ENCODE data around the gene HMCN1. TPM values are rescaled to one million over a fixed set of nuclear protein-coding genes. Genes with fewer than 3 reads are reported as not detected.
A peak's percentile ranks its signal among the peaks of the same experiment; 100 is the strongest.

Gene HMCN1
- total RNA-seq, 1 experiment from 2014 or later: 0.31 TPM

DNA sequence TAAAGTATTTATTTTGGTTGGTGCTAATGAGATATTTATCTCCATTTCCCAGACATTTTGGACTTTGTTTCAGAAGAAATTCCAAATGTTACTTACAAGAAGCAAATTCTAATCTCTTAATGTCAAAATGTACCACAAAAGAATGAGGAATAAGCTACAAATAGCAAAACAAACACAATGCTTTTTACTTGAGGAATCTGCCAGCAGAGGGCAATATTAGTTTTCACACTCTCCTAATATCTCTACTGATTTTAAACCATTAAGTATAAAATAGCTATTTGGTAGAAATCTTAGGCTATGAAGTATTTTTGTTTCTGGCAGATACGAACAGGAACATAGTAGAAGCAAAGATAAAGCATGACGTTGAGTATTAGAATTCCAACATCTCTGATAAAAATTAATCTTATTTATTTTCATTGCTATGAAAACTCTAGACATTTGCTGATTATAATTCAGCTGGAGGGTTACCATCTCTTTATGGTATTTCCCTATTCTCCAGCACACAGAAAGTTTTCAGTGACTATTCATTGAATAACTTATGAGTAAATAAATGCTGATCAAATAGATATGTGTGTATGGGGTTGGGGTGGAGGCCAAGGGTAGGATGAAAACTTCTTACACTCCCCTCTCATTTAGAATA lies 13.4 kb upstream of the HMCN1 start:
- Histone ChIP-seq H3K9me3 (ENCODE audit: insufficient read depth, low read depth) (no peaks in the 10 kb centered on the region), H3K36me3 (ENCODE audit: low read depth) (no peaks in the 10 kb centered on the region), H3K27ac (no peak overlapping the region), H3K4me1 (replicated peaks; ENCODE audit: insufficient read depth) (no peaks in the 10 kb centered on the region), H2AFZ (no peak overlapping the region), H4K20me1 (ENCODE audit: insufficient read depth) (no peaks in the 10 kb centered on the region), H3F3A (ENCODE audit: insufficient read depth, low read depth) (no peaks in the 10 kb centered on the region), H3K79me2 (ENCODE audit: low read depth) (no peaks in the 10 kb centered on the region), H3K9me2 (ENCODE audit: insufficient read depth) (no peaks in the 10 kb centered on the region), H3K4me2 (no peak overlapping the region), H3K4me3 (no peak overlapping the region), H3K27me3 (ENCODE audit: insufficient read depth, low read depth) (no peaks in the 10 kb centered on the region)
- intact Hi-C loops (cut with micrococcal nuclease; ENCODE audit: unreplicated experiment): loop anchor here (1.0 to 10.0 kb wide), 3 partner anchors 92 to 574 kb away; partner anchors contain the start of gene PRG4
- peak in 1 of 2 experiments; percentile 37 for DNase-seq
- BruUV-seq (replicated peaks): no TSS peak
- TF ChIP-seq EZH2 (IDR thresholded peaks at IDR 0.05; ENCODE audit: low read depth): no peak
- TF ChIP-seq CTCF (conservative IDR thresholded peaks at IDR 0.05): peak; percentile 76
- POLR2A ChIA-PET (ENCODE audit: unreplicated experiment): interaction anchor here (0.5 to 0.7 kb wide), 5 partner anchors 113 to 997 kb away, joined by 3 to 10 read pairs (median 3); no protein-coding TSS in a partner anchor
- CTCF ChIA-PET: interaction anchor here (0.5 to 2.0 kb wide), 10 partner anchors 13 to 607 kb away, joined by 3 to 11 read pairs (median 4); partner anchors contain the start of gene HMCN1

GRCh38 chr1:185721553-185721952 lies 12.6 kb upstream of the HMCN1 start:
- POLR2A ChIA-PET (ENCODE audit: unreplicated experiment): no interaction called here
- TF ChIP-seq CTCF (conservative IDR thresholded peaks at IDR 0.05): no peak
- TF ChIP-seq EZH2 (IDR thresholded peaks at IDR 0.05; ENCODE audit: low read depth): no peak

DNA sequence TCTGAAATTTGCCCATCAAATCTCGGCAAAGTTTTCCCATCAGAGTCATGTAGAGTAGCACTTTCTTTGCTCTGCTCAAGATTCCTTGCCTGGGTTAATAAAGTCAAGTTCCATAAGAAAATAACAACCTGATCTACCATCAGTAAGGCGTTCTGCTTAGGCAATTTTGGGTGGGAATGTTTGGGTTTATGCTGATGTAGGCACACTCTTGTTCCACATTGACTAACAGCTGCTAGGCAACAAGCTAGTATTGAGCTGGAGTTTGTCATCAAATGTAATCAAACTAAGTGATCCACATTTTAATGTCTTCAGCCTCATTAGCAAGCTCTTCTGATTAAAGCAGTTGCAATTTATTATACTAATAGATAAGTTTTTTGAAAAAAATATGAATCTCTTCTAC lies 12.1 kb upstream of the HMCN1 start:
- Histone ChIP-seq H3K9me3 (ENCODE audit: insufficient read depth, low read depth) (no peaks in the 10 kb centered on the region), H3K4me2 (no peak overlapping the region), H3K27ac (no peak overlapping the region), H3K36me3 (ENCODE audit: low read depth) (no peaks in the 10 kb centered on the region), H3K79me2 (ENCODE audit: low read depth) (no peaks in the 10 kb centered on the region), H3F3A (ENCODE audit: insufficient read depth, low read depth) (no peaks in the 10 kb centered on the region), H3K4me1 (replicated peaks; ENCODE audit: insufficient read depth) (no peaks in the 10 kb centered on the region), H4K20me1 (ENCODE audit: insufficient read depth) (no peaks in the 10 kb centered on the region), H3K9me2 (ENCODE audit: insufficient read depth) (no peaks in the 10 kb centered on the region), H3K4me3 (no peak overlapping the region), H3K27me3 (ENCODE audit: insufficient read depth, low read depth) (no peaks in the 10 kb centered on the region), H2AFZ (no peak overlapping the region)
- CTCF ChIA-PET: no interaction called here
- intact Hi-C loops (cut with micrococcal nuclease; ENCODE audit: unreplicated experiment): loop anchor here (5.0 to 10.0 kb wide), 2 partner anchors 90 to 573 kb away; partner anchors contain the start of gene PRG4
- no peak for TF ChIP-seq CTCF (conservative IDR thresholded peaks at IDR 0.05)
- TF ChIP-seq EZH2 (IDR thresholded peaks at IDR 0.05; ENCODE audit: low read depth): no peak
- no peak for DNase-seq
- POLR2A ChIA-PET (ENCODE audit: unreplicated experiment): no interaction called here
- BruUV-seq (replicated peaks): no TSS peak

More at GRCh38 chr1:185721553-185721952, 12.6 kb upstream of the HMCN1 start:
- intact Hi-C loops (cut with micrococcal nuclease; ENCODE audit: unreplicated experiment): loop anchor here (5.0 to 10.0 kb wide), 2 partner anchors 91 to 573 kb away; partner anchors contain the start of gene PRG4
- H3K4me2 ChIP-seq: no peak overlapping the region
- H3K36me3 ChIP-seq (ENCODE audit: low read depth): no peaks in the 10 kb centered on the region
- no TSS peak for BruUV-seq (replicated peaks)
- H2AFZ ChIP-seq: no peak overlapping the region
- no peaks in the 10 kb centered on the region for H3K79me2 ChIP-seq (ENCODE audit: low read depth)
- no peaks in the 10 kb centered on the region for H3K9me3 ChIP-seq (ENCODE audit: insufficient read depth, low read depth)
- DNase-seq: no peak
- no peaks in the 10 kb centered on the region for H4K20me1 ChIP-seq (ENCODE audit: insufficient read depth)
- no peaks in the 10 kb centered on the region for H3K27me3 ChIP-seq (ENCODE audit: insufficient read depth, low read depth)
- CTCF ChIA-PET: interaction anchor here (1.2 kb wide), 1 partner anchor 434 kb away, joined by 5 read pairs; no protein-coding TSS in a partner anchor
- no peak overlapping the region for H3K4me3 ChIP-seq
- no peaks in the 10 kb centered on the region for H3F3A ChIP-seq (ENCODE audit: insufficient read depth, low read depth)
- H3K4me1 ChIP-seq (replicated peaks; ENCODE audit: insufficient read depth): no peaks in the 10 kb centered on the region
- H3K9me2 ChIP-seq (ENCODE audit: insufficient read depth): no peaks in the 10 kb centered on the region
- H3K27ac ChIP-seq: no peak overlapping the region
